SKM-1 (cell line): ENCODE results near the gene GPANK1.
"Not testable (repeated sequence)": the region's sequence is repeated elsewhere in the genome, so short reads cannot be mapped to it uniquely, and the experiment has no call there.

ENCODE experiments used
- DNase-seq: peaks from one replicate; lab custom pipeline; 2025; ENCODE audit not compliant: unreplicated experiment; lab: John Stamatoyannopoulos, UW

Gene GPANK1

DNA sequence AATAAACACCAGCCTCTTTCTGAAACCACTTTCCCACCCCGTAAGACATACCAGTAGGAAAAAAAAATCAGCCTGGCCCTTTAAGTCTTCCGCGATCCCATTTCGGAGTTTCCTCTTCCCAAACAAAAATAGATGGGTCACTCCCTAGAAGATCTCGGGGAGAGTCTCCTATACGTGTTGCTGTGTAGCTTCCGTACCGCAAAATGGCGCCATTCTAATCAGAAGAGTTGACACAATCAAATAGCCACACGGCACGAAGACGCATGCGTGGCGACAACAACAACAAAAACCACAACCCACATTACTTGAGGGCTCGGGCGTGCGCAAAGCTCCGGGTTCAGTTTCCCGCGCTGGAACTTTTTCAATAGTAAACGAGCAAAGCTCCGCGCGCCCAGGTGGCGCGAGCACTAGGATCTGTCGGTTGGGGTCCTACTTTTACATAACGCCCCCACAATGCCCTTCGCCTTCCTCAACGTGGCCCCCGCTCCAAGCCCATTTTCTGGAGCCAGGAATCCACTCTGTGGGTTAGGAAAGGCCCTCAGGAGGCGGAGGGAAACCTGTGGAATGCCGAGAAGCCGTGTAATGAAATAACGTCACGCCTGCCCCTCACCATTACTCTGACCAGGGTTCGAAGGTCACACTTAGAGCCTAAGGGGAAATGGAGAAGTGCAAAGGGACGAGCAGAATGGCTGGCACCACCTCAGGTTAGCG lies at the start of gene GPANK1:
GPANK1 (minus strand) TSS at position 208 of the 711 bp plus-strand sequence. CDS start 519 bp downstream, outside the sequence.
- peak; percentile 87 for DNase-seq

DNA sequence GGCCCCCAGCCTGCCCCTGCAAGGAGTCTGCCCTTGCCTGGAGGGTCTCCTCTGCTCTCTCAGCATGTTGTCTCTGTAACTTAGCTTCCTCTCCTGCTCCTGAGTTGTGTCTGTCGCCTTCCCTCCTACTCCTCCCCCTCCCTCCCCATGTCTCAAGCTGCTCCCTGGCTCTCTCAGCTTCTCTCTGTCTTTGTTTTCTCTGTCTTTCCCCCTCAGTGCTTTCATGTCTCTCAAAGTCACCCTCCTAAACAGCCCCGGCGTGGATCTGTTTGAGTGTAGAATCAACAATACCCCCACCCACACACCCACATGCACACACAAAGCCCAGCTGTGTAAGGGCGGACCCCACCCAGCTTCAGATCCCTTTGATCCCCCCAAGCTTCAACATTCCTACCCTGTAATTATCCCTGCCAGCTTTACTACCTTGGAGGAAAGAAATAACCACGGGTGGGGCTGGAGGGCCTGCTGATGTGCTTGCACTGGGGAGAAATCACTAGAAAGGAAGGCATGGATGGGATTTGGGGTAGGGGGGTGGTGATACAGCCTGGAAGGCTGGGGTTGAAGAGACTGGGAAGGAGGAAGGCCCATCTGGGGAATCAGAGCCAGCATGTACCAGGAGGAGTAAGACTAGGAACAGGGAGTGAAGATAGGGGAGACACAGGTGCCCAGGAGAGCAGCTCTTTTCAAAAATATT lies 49.3 kb upstream of the GPANK1 start:
- DNase-seq: no peak

DNA sequence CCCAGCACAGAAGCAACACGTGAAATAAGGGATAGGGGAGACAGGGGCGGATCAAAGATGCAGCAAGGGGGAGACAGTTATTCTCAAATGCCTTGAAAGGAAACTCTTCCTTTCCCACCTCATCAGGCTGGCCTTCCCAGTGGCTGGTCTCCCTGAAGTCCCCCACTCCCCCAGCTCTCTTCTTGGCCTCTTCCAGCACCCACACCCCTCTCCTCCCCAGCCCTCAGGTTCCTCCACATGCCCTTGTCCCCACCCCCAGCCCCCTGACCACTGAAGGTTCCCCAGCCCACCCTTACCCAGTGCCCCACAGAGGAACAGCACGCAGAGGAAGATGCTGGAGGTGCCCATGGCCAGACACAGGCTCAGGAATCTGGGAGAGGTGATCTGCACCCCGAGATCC lies 48.7 kb upstream of the GPANK1 start:
- DNase-seq: no peak

DNA sequence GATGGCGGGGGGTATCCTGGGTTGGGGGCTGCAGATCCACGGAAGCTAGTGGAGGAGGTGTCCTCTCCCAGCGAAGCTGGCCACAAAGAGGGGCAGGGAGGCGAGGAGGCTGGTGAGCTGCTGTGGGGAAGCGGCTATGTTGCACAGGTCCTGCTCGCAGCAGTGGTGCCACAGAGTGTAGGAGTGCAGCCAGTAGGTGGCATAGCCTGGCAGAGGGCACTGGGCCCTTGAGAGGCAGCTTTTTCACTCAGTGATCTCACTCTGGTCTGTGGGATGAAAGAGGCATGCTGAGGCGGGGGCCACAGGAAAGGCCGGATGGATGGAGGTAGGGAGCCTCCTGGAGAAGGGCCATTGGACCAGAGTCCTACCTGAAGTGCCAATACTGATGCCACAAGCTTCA lies 47.5 kb upstream of the GPANK1 start:
- DNase-seq: no peak

DNA sequence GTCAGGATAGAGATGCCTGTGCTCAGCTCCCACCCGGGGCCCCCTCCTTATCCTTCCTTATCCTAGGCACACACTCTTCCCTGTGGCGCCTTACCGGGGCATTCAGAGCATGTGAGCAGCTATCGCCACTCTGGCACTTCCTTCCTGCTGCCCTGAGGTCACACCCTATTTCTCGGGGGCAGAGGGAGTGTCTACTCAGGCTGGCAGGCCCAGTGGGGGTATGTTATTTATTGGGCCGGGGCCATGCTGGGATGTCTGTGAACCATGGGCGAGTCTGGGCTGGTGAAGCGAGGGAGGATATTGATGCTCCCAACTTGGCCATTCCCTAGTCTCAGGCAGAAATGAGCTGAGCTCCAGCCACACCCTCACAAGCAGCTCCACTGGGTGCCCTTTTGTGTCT lies 46.4 kb upstream of the GPANK1 start:
- no peak for DNase-seq

DNA sequence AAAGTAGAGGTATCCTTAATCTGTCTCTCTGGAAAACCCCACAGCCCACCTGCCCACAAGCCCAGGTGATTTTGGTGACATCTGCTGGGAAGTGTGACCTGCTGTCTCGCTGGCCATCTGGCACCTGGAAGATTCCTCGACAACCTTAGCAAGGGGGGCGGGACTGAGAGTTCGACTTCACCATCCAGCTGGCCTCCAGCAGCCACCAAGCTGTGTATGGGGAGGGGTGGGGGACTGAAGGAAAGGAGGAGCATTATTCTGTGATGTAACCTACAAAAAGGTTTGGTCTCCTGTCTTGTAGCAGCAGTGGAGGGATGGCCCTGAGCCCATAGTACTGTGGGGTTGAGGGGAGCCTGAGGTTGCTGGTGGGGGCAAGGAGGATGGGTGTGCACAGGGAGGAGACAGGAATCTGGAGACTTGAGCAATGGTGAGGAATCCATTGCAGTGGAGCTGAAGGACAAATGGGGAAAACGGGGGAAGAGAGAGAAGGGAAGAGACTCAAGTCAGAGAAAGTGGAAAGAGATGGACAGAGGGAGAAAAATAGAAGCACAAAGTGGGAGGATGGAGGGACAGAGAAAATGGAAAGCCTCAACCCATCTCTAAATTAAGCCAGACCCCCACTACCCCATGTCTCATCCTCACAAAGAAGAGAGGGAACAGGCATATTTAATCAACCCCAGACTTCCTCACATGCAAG lies 45.9 kb upstream of the GPANK1 start:
- DNase-seq: no peak

DNA sequence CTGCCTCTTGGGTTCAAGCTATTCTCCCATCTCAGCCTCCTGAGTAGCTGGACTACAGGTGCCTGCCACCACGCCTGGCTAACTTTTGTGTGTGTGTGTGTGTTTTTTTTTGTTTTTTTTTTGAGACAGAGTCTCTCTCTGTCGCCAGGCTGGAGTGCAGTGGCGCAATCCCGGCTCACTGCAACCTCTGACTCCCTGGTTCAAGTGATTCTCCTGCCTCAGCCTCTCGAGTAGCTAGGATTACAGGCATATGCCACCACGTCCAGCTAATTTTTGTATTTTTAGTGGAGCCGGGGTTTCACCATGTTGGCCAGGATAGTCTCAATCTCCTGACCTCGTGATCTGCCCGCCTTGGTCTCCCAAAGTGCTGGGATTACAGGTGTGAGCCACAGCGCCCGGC lies 44.4 kb upstream of the GPANK1 start:
- not testable (repeated sequence) for DNase-seq

DNA sequence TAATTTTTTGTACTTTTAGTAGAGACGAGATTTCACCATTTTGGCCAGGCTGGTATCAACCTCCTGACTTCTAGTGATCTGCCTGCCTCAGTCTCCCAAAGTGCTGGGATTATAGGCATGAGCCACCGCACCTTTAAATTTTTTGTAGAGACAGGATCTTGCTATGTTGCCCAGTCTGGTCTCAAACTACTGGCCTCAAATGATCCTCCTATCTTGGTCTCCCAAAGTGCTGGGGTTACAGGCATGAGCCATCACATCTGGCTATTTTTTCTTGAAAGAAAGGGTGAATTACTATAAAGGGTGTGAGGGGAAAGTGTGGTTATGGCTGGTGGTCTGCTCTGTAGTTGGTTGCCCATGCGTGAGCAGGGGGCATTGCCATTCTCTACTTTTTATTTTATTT lies 43.4 kb upstream of the GPANK1 start:
- DNase-seq: no peak

DNA sequence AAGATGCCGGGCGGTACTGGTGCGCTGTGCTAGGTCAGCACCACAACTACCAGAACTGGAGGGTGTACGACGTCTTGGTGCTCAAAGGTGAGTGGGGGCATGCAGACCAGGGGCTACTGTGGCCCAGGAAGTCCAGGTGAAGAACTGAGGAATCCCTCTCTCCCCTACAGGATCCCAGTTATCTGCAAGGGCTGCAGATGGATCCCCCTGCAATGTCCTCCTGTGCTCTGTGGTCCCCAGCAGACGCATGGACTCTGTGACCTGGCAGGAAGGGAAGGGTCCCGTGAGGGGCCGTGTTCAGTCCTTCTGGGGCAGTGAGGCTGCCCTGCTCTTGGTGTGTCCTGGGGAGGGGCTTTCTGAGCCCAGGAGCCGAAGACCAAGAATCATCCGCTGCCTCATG lies 42.9 kb upstream of the GPANK1 start:
- no peak for DNase-seq

DNA sequence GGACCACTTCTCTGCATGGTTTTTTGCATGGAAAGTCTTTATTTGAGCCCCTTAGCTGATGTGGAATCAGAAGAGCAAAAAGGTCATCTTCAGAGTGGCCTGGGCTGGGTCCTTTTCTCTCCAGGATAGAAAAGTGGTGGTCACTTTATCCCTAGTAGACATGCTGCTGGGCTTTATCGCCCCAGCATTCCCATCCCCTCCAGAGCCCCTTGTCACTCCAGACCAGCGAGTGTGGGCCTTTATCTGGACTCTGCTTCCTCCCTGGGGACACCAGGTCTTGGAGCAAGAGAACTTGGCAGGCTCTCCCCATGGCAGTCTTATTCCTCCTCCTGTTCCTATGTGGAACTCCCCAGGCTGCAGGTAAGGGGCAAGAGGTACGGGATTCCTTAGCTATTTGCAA lies 41.8 kb upstream of the GPANK1 start, which contains the start of gene LY6G6F:
LY6G6F (plus strand) TSS at position 268 of the 400 bp plus-strand sequence; CDS start at position 309, 41 bp downstream.
- no peak for DNase-seq

DNA sequence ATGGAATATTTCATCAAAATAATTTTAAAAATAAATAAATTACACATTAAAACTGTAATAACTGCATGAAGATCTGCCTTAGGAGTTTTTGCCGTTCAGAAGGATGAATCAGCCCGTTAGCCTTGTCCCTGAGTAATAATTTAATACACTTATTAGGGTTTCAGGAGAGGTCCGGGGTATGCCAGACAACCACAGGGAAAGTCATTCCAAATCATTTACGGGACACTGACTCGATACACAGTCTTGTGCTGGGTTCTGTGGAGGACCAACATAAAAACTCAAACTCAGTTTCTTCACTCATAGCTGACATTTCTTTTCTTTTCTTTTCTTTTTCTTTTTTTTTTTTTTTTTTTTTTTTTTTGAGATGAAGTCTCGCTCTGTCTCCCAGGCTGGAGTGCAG lies 41.1 kb upstream of the GPANK1 start:
- DNase-seq: no peak

DNA sequence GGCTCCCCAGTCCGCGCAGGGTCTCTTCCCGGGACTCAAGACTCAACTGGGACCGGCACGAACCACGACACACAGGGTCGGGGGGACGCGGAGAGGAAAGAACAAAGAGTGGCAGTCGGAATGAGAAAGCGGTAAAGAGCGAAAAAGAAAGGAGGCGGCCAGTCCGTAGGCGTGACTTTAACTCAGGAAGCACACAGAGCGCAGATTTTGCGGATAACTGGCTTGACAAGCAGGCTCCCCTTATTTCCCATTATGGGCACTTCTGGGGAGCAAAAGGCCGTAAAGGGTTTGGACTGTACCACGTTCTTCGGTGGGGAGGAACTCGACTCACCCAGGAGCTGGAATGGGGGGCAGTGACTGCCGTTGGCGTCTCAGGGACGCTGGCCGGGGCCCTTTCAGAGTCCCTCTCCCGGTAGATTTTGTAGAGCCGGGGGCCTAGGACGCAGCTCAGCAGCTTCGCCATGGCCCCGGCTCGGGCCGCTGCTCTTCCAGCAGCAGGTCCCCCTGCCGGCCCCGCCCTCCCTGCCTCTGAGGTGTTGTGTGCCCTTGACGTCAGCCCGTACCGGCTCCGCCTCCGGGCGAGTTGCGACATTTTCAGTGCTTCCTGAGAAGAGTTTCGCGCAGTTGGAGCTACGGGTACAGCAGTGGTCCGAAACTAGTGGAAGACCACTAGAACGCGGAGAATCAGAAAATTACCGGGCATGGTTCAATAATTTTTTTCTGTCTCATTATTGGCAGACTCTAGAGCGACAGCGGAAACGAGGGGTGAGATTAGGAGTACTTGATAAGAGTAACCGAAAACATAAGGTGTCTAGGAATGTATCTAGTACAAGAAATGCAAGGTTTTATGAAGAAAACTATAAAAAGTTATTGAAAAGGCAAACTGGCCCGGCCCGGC lies 38.3 kb upstream of the GPANK1 start, which contains the start of gene ABHD16A:
ABHD16A (minus strand) TSS at position 506 of the 898 bp plus-strand sequence; CDS start at position 463, 43 bp downstream.
- DNase-seq: peak; percentile 96

DNA sequence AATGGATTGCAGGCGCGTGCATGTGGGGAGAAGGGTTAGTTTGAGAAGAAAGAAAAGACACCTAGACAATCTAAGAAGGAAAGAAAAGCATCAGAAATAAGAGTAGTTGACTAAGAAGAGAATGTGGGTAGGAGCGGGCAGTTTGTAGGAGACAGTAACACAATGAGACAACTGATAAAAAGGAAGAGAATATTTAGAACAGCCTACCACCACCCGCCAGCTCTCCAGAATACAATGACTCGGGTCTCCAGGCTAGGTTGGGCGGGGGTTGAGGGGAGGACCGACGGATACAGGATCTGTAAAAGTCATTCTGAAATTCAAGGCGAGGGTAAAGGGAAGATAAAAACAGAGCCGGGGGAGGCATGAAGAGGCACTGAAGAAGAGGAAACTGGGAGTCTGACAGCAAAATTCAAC lies 37.6 kb upstream of the GPANK1 start:
- DNase-seq: no peak

DNA sequence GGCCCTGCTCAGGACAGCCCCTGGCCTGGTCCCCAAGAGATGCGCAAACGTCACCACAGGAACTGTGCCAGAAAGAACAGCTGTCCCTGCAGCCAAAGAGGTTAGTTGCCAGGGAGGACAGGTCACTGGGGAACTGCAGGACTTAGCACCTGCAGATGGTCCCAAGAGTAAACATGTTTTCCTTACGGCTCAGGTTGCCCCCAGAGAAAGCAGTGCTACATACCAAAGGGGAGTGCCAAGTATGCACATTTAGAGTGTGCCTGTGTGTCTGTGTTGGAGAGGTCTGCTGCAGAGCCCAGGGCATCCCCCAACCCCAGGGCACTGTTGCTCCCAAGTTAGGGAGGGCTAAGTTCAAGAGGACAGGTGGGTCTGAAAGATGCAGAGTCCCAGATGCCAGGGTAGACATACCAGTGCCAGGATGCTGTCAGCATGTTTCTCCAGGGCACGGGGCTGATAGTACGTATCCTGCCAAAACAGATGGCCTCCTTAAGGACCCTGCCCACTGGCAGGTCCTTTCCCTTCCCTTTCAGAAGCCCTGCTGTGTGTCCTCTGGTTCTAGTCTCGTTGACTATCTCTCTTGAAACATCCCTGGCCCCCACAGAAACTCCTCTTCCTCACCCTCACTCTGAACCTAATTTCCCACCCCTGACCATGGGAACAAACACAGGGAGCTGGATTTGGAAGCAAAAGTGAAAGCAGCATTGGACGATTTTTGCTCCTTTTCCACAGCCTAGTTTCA lies 37.0 kb upstream of the GPANK1 start:
- no peak for DNase-seq

DNA sequence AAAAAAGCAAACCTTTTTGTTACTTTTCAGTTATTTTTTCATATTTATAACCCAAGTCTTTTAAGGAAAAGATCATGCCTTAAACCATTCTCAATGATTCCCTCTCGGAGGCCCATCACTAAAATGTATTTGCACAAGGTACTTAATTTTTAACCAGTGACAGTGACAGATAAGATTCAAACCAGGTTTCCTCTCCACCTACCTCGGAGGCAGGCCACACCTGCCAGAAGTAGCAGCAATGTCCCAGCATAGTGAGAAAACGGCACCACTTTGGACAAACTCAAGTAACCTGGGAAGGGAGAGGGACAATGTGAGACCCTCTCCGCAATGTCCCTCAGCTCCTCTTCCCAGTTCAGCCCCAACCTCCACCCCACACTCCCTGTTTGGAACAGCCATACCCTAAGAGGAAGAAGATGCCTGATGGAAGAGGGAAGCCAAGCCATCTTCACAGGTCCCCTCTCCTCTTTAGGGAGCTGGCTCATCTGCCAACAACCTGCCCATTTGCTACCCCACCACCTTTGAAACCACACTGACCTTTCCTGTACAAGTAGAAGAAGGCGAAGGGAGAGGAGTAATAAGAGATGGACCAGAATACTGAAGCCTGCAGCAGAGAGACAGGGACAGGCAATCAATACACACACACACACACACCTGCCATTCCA lies 36.1 kb upstream of the GPANK1 start:
- no peak for DNase-seq

DNA sequence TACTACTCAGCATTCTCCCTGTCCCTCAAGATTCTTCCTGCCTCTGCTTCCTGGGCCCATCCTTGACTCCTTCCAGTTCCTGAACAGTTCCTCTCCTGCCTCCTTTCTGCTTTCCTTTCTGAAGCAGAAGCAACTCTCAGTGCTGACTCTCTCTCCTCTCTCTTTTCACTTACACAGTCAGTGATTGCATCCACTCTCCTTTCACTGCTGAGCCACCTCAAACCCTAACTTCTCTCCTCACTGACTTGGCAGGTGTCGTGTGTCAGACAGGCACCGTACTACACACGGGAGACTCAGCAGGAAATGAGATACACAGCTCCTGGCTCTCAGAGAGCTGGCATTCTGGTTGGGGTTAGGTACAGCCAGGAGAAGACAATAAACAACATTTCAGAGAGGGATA lies 32.8 kb upstream of the GPANK1 start:
- no peak for DNase-seq

DNA sequence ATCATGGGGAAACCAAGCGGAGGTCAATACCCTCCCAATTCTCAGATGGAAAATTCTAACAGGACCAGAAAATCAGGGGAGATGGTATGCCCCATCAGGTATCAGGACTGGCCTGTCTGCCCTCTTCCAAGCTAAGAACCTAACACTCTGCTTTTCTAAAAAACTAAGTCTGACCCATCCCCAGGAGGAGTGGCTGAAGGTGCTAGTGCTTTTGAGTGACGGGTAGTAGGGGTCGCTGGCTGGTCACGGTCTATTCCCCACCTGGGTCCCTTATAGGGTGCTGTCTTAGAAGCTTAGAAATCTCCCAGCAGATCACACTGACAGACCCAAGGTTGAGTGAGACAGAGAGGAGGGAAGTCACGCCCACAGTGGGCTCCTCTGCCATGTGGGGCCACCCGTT lies 28.7 kb upstream of the GPANK1 start:
- no peak for DNase-seq

DNA sequence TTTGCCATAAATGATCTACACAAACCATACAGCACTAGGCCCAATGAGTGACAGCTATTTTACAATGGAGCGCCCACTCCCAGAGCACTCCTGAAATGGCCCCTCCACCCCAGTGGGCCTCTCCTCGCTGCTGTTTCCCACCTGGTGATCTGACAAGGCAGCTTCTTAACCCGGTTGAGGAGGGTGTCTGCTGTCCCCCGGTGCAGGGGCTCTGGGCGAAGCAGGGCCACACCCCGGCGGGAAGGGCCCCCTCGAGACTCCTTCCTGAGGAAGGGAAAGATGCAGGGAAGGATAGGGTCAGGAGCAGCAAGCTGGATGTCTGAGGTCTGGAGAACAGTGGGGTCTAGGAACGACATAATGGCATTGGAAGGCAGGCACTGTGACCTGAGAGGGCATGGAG lies 28.1 kb upstream of the GPANK1 start:
- no peak for DNase-seq

DNA sequence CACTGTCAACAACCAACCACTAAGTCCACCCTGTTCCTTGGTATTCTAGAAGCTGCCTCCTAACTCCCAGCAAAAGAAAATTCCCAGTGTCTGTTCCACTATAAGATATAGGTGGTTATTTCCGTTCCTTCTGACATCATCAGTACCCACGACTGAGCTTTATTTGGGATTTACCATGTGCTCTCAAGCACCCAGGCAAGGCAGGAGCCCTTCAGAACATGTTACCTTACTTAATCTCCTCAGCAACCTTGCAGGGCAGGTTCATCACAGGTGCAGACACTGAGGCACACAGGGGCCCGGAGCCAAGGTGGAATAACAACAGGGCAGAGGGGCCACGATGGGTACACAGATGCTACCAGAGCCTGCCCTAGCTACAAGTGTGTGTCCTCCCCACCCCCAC lies 27.6 kb upstream of the GPANK1 start:
- no peak for DNase-seq
